GM18517 (cell line): ENCODE results near the gene UBE2C.

Experiments
- ATAC-seq: cut with Tn5 transposase; IDR thresholded peaks from one replicate; pipeline ENCODE4 v1.9.1; 2021; ENCODE audit warnings: mild to moderate bottlenecking, moderate library complexity; ENCODE audit not compliant: unreplicated experiment

Gene UBE2C

GRCh38 chr20:45857114-45857881 lies 44.9 kb downstream of the UBE2C start, which contains the start of the genes ACOT8 and ZSWIM3:
ACOT8 (minus strand) TSS chr20:45857392; CDS start chr20:45857315, 77 bp downstream.
ZSWIM3 (plus strand) TSS chr20:45857614; CDS start chr20:45857826, 212 bp downstream.
- ATAC-seq, result peak; percentile 96

GRCh38 chr20:45857882-45858216 lies 45.4 kb downstream of the UBE2C start:
- no peak for ATAC-seq

DNA sequence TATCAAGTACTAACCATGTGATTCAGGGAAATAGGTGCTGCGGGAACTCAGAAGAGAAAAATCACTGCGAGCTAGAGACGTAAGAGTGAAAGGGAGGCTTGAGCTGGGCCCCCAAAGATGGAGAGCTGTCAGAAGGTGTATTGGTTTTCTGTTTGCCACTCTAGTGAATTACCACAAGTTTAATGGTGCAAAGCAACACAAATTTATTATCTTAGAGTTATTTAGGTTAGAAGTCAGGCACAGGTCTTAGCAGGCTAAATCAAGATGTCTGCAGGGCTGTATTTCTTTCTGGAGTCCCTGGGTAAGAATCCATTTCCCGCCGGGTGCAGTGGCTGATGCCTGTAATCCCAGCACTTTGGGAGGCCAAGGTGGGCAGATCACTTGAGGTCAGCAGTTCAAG lies 47.5 kb downstream of the UBE2C start:
- ATAC-seq, result no peak

DNA sequence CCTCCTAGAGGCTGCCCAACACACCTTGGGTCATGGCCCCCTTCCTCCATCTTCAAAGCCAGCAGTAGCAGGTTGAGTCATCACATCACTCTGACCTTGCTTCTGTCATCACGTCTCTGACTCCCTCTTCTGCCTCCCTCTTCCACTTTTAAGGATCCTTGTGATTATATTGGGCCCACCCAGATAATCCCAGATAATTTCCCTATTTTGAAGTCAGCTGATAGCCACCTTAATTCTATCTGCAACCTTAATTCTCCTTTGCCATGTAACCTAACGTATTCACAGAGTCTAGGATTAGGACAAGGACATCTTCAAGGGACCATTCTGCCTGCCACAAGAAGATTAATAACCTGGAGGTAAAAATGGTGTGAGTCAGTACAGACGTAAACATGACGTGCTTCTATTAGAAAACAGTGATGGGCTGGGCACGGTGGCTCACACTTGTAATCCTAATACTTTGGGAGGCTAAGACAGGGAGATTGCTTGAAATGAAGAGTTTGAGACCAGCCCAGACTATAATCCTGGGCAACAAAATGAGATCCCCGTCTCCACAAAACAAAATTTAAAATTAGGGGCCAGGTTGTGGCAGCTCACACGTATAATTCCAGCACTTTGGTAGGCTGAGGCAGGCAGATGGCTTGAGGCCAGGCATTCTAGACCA lies 48.2 kb downstream of the UBE2C start:
- no peak for ATAC-seq

GRCh38 chr20:45861221-45862075 lies 49.0 kb downstream of the UBE2C start:
- no peak for ATAC-seq

- no peak for ATAC-seq
Measured at GRCh38 chr20:45863543-45864470, 51.4 kb downstream of the UBE2C start.

DNA sequence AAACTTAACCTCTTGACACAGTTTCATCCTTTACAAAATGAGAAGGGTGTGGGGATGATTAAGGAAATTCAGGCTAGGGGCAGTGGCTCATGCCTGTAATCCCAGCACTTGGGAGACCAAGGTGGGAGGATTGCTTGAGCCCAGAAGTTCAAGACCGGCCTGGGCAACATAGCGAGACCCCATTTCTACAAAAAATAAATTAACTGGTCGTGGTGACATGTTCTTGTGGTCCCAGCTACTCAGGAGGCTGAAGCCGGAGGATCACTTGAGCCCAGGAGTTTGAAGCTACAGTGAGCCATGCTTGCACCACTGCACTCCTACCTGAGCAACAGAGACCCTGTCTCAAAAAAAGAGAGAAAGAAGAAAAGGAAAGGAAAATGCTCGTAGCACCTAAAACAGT lies 54.0 kb downstream of the UBE2C start:
- ATAC-seq, result no peak
